OCI-LY7 (cell line): ENCODE data around the gene PPP1R3A.

ENCODE experiments used
- EZH2phosphoT487 ChIP-seq: fragments of 200-600 bp; sonication (generic); IDR thresholded peaks from 2 replicates; pipeline ENCODE4 v1.6.1; 2018; ENCODE audit warnings: low read depth, borderline replicate concordance, mild to moderate bottlenecking, mixed run types, antibody characterized with exemption, low read length, moderate library complexity, mixed read lengths
- TF ChIP-seq, protein P1 (sequence below): fragments of 200-600 bp; sonication (generic); conservative IDR thresholded peaks from 2 replicates; pipeline ENCODE4 v1.5.1; 2014; ENCODE audit warnings: mild to moderate bottlenecking, antibody characterized with exemption, low read length, moderate library complexity, mixed read lengths

DNA sequence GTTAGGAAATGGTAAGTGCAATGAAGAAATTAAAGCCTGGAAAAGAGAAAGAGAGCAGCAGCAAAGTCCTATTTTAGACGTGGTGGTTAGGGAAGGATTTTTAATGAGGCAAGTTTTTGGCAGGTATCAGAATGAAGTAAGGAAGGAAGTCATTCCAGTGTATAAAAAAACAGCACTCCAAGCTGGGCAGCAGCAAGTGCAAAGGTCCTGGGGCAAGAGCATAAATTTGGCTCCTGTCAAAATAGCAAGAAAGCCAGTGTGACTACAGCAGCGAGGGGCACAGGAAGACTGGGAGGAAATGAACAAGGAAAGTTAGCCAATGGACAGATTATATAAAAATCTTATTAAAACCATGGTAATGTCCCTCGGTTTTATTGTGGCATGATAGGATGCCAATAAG is 90.2 kb downstream of the PPP1R3A start:
- TF ChIP-seq, protein P1, sequence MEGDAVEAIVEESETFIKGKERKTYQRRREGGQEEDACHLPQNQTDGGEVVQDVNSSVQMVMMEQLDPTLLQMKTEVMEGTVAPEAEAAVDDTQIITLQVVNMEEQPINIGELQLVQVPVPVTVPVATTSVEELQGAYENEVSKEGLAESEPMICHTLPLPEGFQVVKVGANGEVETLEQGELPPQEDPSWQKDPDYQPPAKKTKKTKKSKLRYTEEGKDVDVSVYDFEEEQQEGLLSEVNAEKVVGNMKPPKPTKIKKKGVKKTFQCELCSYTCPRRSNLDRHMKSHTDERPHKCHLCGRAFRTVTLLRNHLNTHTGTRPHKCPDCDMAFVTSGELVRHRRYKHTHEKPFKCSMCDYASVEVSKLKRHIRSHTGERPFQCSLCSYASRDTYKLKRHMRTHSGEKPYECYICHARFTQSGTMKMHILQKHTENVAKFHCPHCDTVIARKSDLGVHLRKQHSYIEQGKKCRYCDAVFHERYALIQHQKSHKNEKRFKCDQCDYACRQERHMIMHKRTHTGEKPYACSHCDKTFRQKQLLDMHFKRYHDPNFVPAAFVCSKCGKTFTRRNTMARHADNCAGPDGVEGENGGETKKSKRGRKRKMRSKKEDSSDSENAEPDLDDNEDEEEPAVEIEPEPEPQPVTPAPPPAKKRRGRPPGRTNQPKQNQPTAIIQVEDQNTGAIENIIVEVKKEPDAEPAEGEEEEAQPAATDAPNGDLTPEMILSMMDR, result no peak
- TF ChIP-seq EZH2phosphoT487, result no peak
